Measurements from ENCODE around the gene TBL1Y. TPM values are rescaled to one million over a fixed set of nuclear protein-coding genes. Genes with fewer than 3 reads are reported as not detected.

Gene TBL1Y
- total and polyA plus RNA-seq, 2 of the 4 experiments (the other 2 are of a cell fraction) = not detected

- H3K27me3 ChIP-seq (ENCODE audit: control insufficient read depth, insufficient read depth, low read length) = no peaks in the 10 kb centered on the region
- no TSS peak for BruUV-seq (replicated peaks)
These were observed 128.5 kb downstream of the TBL1Y start for GRCh38 chrY:7039037-7039436.

More at GRCh38 chrY:7039037-7039436, 128.5 kb downstream of the TBL1Y start:
- dilution Hi-C loops (cut with HindIII; ENCODE audit: low sequenced_read_pairs, unreplicated experiment) = no loop called here
- H4K8ac ChIP-seq (ENCODE audit: low read depth in 2 of 2, low read length in 2 of 2) = no peak overlapping the region
- no peak overlapping the region for H2BK5ac ChIP-seq (ENCODE audit: low read depth, low read length, poor library complexity, severe bottlenecking)
- no peak overlapping the region for H2BK120ac ChIP-seq (ENCODE audit: low read depth, low read length)
- CTCF ChIA-PET = no interaction called here
- no peak overlapping the region for H3K18ac ChIP-seq (ENCODE audit: low read depth, low read length)
- H3K56ac ChIP-seq (ENCODE audit: extremely low read depth, insufficient read depth, low read length) = no peak overlapping the region
- no peaks in the 10 kb centered on the region for H3K9me3 ChIP-seq (ENCODE audit: control insufficient read depth, insufficient read depth, low read length)
- DNase-seq (no peak), ATAC-seq (ENCODE audit: low read depth) (no peak)
- H3K14ac ChIP-seq (replicated peaks; ENCODE audit: low read depth, low read length) = no peak overlapping the region
- H3K4me1 ChIP-seq (ENCODE audit: control insufficient read depth, insufficient read depth, low read length) = no peaks in the 10 kb centered on the region
- POLR2A ChIA-PET (ENCODE audit: unreplicated experiment) = no interaction called here
- no peak overlapping the region for H4K5ac ChIP-seq (ENCODE audit: low read depth, low read length)
- H3K23ac ChIP-seq (ENCODE audit: low read depth, low read length) = no peak overlapping the region
- H3K4me2 ChIP-seq (ENCODE audit: low read depth, low read length) = no peak overlapping the region
- no peak overlapping the region for H3K9ac ChIP-seq (ENCODE audit: low read depth, low read length)
- no peak overlapping the region for H2BK20ac ChIP-seq (ENCODE audit: low read depth, low read length)
- H3K79me1 ChIP-seq (ENCODE audit: low read depth in 1 of 2, low read length in 2 of 2) = no peaks in the 10 kb centered on the region
- H2AK9ac ChIP-seq (replicated peaks; ENCODE audit: low read depth, low read length, poor library complexity) = no peak overlapping the region
- no peak overlapping the region for H3K27ac ChIP-seq (ENCODE audit: insufficient read depth, low read length)
- intact Hi-C loops (cut with micrococcal nuclease) = no loop called here
- H3K9me1 ChIP-seq (ENCODE audit: insufficient read depth, low read length) = no peaks in the 10 kb centered on the region
- TF ChIP-seq, protein P1, sequence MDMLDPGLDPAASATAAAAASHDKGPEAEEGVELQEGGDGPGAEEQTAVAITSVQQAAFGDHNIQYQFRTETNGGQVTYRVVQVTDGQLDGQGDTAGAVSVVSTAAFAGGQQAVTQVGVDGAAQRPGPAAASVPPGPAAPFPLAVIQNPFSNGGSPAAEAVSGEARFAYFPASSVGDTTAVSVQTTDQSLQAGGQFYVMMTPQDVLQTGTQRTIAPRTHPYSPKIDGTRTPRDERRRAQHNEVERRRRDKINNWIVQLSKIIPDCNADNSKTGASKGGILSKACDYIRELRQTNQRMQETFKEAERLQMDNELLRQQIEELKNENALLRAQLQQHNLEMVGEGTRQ (IDR thresholded peaks at IDR 0.05; ENCODE audit: low read depth, low read length) = no peak
- TF ChIP-seq, protein P2, sequence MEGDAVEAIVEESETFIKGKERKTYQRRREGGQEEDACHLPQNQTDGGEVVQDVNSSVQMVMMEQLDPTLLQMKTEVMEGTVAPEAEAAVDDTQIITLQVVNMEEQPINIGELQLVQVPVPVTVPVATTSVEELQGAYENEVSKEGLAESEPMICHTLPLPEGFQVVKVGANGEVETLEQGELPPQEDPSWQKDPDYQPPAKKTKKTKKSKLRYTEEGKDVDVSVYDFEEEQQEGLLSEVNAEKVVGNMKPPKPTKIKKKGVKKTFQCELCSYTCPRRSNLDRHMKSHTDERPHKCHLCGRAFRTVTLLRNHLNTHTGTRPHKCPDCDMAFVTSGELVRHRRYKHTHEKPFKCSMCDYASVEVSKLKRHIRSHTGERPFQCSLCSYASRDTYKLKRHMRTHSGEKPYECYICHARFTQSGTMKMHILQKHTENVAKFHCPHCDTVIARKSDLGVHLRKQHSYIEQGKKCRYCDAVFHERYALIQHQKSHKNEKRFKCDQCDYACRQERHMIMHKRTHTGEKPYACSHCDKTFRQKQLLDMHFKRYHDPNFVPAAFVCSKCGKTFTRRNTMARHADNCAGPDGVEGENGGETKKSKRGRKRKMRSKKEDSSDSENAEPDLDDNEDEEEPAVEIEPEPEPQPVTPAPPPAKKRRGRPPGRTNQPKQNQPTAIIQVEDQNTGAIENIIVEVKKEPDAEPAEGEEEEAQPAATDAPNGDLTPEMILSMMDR (conservative IDR thresholded peaks at IDR 0.05; ENCODE audit: low read depth, low read length) = no peak
- TF ChIP-seq SMC3 (IDR thresholded peaks at IDR 0.05; ENCODE audit: low read depth, low read length) (no peak), POLR2A (IDR thresholded peaks at IDR 0.05; ENCODE audit: low read depth, low read length) (no peak), MAZ (IDR thresholded peaks at IDR 0.05; ENCODE audit: borderline replicate concordance, low read depth, low read length) (no peak), RCOR1 (IDR thresholded peaks at IDR 0.05; ENCODE audit: insufficient replicate concordance, low read length) (no peak), FOS (IDR thresholded peaks at IDR 0.05; ENCODE audit: low read depth, low read length) (no peak), BHLHE40 (IDR thresholded peaks at IDR 0.05; ENCODE audit: low read depth, low read length) (no peak), NFE2L2 (IDR thresholded peaks at IDR 0.05; ENCODE audit: low read depth, low read length) (no peak), RAD21 (IDR thresholded peaks at IDR 0.05; ENCODE audit: low read length) (no peak), MXI1 (IDR thresholded peaks at IDR 0.05; ENCODE audit: borderline replicate concordance, low read depth, low read length) (no peak), CEBPB (IDR thresholded peaks at IDR 0.05; ENCODE audit: low read depth, low read length) (no peak)
- in situ Hi-C loops (cut with MboI; ENCODE audit: low sequenced_read_pairs) = no loop called here
- H4K91ac ChIP-seq (ENCODE audit: insufficient read depth, low read depth, low read length) = no peak overlapping the region
- no peak overlapping the region for H2AFZ ChIP-seq (replicated peaks; ENCODE audit: low read length, poor library complexity)
- H2AK5ac ChIP-seq (ENCODE audit: low read depth, low read length) = no peak overlapping the region
- H3K4ac ChIP-seq (ENCODE audit: low read depth, low read length) = no peak overlapping the region
- H2BK15ac ChIP-seq (ENCODE audit: low read depth, low read length) = no peak overlapping the region
- H3K4me3 ChIP-seq (ENCODE audit: insufficient read depth, low read depth, low read length) = no peak overlapping the region
- H4K20me1 ChIP-seq (ENCODE audit: insufficient read depth, low read length) = no peaks in the 10 kb centered on the region
- H3K36me3 ChIP-seq (ENCODE audit: control insufficient read depth, insufficient read depth, low read length) = no peaks in the 10 kb centered on the region

Measured in IMR-90 (cell line).